ENCODE results near the gene LDLRAD3.

DNA sequence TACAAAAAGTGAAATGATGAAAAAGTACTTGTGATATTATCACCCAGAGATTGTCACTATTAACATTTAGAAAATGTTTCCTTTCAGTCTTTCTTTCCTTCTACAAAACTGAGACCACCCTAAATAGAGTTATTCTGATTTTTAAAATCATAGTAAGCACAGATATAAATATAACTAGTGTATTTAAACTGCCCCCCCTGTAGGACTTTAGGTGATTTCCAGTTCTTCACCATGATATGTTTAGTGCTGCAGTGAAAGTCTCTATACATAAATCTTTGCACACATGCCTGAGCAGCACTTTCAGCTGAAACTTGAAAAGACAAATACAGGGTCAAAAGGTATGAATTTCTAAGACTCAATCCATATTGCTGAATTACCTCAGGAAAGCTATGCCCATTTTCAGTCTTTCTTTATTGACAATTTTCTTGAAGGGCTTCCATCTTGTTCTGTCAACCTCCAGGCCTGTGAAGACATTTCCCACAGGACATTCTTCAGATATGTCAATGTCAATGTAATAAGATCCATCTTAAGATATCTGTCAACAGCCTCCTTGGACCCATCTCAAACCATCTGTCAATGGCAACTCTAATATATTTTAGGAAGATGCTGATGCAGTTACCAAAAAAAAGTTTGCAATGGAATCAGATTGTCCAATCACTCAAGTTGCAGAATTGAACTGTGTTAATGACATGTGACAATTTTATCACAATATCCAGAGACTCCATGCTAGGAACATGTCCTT is 30.8 kb upstream of the LDLRAD3 start:
- TF ChIP-seq CTCF (IDR thresholded peaks at IDR 0.05; ENCODE audit: borderline replicate concordance, extremely low read depth, low read length, poor library complexity, severe bottlenecking) (no peak), EZH2 (IDR thresholded peaks at IDR 0.05; ENCODE audit: borderline replicate concordance, low read depth, low read length, severe bottlenecking) (no peak)

Measured in DND-41 (cell line).